ENCODE data around the gene TICAM1.

DNA sequence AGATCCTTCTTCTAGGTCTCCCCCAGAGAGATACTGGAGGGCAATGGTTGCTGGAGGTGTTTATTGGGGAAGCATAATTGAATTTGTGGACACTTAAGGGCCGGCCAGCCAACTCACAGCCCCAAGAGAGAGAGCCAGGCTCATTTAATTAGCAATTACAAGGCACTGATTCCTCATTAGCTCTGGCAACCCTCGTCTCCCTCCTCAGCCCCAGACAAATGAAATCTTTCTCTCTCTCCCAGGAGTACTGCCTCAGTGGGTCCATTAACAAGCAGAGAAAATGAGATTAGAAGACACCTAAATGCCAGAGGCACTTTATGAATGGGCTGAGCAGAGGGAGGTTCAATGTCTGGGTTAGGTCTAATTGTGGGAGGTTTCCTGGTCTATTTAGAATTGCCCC is 58.9 kb downstream of the TICAM1 start:
- TF ChIP-seq, protein P1, sequence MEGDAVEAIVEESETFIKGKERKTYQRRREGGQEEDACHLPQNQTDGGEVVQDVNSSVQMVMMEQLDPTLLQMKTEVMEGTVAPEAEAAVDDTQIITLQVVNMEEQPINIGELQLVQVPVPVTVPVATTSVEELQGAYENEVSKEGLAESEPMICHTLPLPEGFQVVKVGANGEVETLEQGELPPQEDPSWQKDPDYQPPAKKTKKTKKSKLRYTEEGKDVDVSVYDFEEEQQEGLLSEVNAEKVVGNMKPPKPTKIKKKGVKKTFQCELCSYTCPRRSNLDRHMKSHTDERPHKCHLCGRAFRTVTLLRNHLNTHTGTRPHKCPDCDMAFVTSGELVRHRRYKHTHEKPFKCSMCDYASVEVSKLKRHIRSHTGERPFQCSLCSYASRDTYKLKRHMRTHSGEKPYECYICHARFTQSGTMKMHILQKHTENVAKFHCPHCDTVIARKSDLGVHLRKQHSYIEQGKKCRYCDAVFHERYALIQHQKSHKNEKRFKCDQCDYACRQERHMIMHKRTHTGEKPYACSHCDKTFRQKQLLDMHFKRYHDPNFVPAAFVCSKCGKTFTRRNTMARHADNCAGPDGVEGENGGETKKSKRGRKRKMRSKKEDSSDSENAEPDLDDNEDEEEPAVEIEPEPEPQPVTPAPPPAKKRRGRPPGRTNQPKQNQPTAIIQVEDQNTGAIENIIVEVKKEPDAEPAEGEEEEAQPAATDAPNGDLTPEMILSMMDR (conservative IDR thresholded peaks at IDR 0.05; ENCODE audit: low read depth, low read length), result no peak
- no peak for TF ChIP-seq EZH2phosphoT487 (IDR thresholded peaks at IDR 0.05; ENCODE audit: borderline replicate concordance, low read length)

Measured in PC-3 (cell line).